Measurements from ENCODE around the gene TMEM220. TPM values are rescaled to one million over a fixed set of nuclear protein-coding genes. Genes with fewer than 3 reads are reported as not detected.
"Not testable (repeated sequence)": the region's sequence is repeated elsewhere in the genome, so short reads cannot be mapped to it uniquely, and the experiment has no call there.

TMEM220 gene
- total RNA-seq, 1 experiment from 2014 or later, result not detected

DNA sequence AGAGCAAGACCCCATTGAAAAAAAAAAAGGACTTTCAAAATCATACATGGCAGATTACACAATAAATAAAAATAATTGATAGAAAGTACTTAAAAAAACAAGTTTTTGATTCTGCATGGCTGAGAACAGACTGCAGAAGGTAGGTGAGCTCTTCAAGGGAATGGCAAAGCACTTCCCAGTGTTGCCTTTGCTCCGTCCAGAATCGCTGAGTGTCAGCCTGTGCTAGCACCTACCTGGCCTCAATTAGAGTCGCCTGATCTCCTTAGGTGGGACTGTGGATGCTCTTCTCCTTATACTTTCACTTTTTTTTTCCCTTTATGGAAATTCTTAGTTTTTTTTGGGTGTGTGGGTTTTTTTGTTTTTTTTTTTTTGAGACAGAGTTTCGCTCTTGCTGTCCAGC is 6.0 kb upstream of the TMEM220 start:
- H3K27ac ChIP-seq, result no peak overlapping the region
- H3K79me2 ChIP-seq (ENCODE audit: low read depth), result no peaks in the 10 kb centered on the region
- H3K9me2 ChIP-seq (ENCODE audit: insufficient read depth), result no peaks in the 10 kb centered on the region
- DNase-seq, result no peak
- H3K27me3 ChIP-seq (ENCODE audit: insufficient read depth, low read depth), result peaks cover 46% of the 10 kb centered on the region
- H4K20me1 ChIP-seq (ENCODE audit: insufficient read depth), result no peaks in the 10 kb centered on the region
- no peaks in the 10 kb centered on the region for H3K9me3 ChIP-seq (ENCODE audit: insufficient read depth, low read depth)
- no TSS peak for BruUV-seq (replicated peaks)
- ChIA-PET CTCF (no interaction called here), POLR2A (ENCODE audit: unreplicated experiment) (no interaction called here)
- no peak overlapping the region for H3K4me3 ChIP-seq
- H3K4me2 ChIP-seq, result no peak overlapping the region
- H3F3A ChIP-seq (ENCODE audit: insufficient read depth, low read depth), result no peaks in the 10 kb centered on the region
- no peak overlapping the region for H2AFZ ChIP-seq
- TF ChIP-seq, protein P1, sequence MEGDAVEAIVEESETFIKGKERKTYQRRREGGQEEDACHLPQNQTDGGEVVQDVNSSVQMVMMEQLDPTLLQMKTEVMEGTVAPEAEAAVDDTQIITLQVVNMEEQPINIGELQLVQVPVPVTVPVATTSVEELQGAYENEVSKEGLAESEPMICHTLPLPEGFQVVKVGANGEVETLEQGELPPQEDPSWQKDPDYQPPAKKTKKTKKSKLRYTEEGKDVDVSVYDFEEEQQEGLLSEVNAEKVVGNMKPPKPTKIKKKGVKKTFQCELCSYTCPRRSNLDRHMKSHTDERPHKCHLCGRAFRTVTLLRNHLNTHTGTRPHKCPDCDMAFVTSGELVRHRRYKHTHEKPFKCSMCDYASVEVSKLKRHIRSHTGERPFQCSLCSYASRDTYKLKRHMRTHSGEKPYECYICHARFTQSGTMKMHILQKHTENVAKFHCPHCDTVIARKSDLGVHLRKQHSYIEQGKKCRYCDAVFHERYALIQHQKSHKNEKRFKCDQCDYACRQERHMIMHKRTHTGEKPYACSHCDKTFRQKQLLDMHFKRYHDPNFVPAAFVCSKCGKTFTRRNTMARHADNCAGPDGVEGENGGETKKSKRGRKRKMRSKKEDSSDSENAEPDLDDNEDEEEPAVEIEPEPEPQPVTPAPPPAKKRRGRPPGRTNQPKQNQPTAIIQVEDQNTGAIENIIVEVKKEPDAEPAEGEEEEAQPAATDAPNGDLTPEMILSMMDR (conservative IDR thresholded peaks at IDR 0.05), result no peak
- no peak for TF ChIP-seq EZH2 (IDR thresholded peaks at IDR 0.05; ENCODE audit: low read depth)
- intact Hi-C loops (cut with micrococcal nuclease; ENCODE audit: unreplicated experiment), result loop anchor here (10.0 kb wide), 1 partner anchor 1249 kb away; no protein-coding TSS in a partner anchor
- no peaks in the 10 kb centered on the region for H3K4me1 ChIP-seq (replicated peaks; ENCODE audit: insufficient read depth)
- no peaks in the 10 kb centered on the region for H3K36me3 ChIP-seq (ENCODE audit: low read depth)

DNA sequence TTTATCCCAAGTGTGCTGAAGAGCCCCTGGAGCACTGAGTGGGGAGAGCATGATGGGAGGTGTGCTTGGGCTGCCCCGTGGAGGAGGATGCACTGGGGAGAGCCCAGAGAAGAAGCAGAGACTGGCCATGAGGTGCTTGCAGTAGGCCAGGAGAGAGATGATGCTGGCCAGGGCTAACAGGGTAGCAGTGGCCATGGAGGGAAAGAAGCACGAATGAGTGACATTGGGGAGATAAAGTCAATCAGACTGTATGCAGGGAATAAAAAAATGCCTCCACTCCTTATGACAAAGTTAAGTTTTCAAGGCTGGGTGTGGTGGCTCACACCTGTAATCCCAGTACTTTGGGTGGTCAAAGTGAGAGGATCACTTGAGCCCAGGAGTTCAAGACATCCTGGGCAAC is 5.4 kb upstream of the TMEM220 start:
- Histone ChIP-seq H3F3A (ENCODE audit: insufficient read depth, low read depth) (no peaks in the 10 kb centered on the region), H2AFZ (no peak overlapping the region), H3K27ac (no peak overlapping the region), H3K36me3 (ENCODE audit: low read depth) (no peaks in the 10 kb centered on the region), H4K20me1 (ENCODE audit: insufficient read depth) (no peaks in the 10 kb centered on the region), H3K79me2 (ENCODE audit: low read depth) (no peaks in the 10 kb centered on the region), H3K9me3 (ENCODE audit: insufficient read depth, low read depth) (no peaks in the 10 kb centered on the region), H3K4me3 (no peak overlapping the region), H3K4me2 (no peak overlapping the region), H3K27me3 (ENCODE audit: insufficient read depth, low read depth) (peaks cover 41% of the 10 kb centered on the region), H3K4me1 (replicated peaks; ENCODE audit: insufficient read depth) (no peaks in the 10 kb centered on the region), H3K9me2 (ENCODE audit: insufficient read depth) (no peaks in the 10 kb centered on the region)
- no TSS peak for BruUV-seq (replicated peaks)
- no peak for DNase-seq
- intact Hi-C loops (cut with micrococcal nuclease; ENCODE audit: unreplicated experiment), result loop anchor here (10.0 kb wide), 1 partner anchor 1250 kb away; no protein-coding TSS in a partner anchor
- ChIA-PET CTCF (no interaction called here), POLR2A (ENCODE audit: unreplicated experiment) (no interaction called here)
- TF ChIP-seq EZH2 (IDR thresholded peaks at IDR 0.05; ENCODE audit: low read depth), result no peak
- TF ChIP-seq, protein P1 (conservative IDR thresholded peaks at IDR 0.05), result no peak

DNA sequence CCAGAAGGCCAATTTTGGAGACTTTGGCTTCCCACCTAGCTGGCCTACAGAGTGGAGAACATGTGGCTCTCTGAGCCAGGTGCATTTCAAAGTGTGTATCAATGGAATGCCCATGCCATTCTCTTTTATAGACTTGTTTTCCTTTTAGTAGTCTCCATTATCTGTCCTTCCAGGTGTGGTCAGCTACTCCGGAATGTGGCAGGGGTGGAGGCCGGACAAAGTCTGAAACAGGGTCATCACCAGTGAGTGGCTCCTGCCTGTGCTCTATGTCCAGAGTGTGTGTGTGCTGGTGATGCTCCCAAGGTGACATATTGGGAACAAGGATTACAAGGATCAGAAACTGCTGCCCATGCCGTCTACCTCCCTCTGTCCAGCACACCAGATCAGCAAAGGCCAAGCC is 3.8 kb upstream of the TMEM220 start:
- H3K4me3 ChIP-seq, result no peak overlapping the region
- POLR2A ChIA-PET (ENCODE audit: unreplicated experiment), result no interaction called here
- no peaks in the 10 kb centered on the region for H3K9me3 ChIP-seq (ENCODE audit: insufficient read depth, low read depth)
- intact Hi-C loops (cut with micrococcal nuclease; ENCODE audit: unreplicated experiment), result loop anchor here (10.0 kb wide), 1 partner anchor 1251 kb away; no protein-coding TSS in a partner anchor
- peaks cover 32% of the 10 kb centered on the region for H3K27me3 ChIP-seq (ENCODE audit: insufficient read depth, low read depth)
- no peak overlapping the region for H2AFZ ChIP-seq
- no peaks in the 10 kb centered on the region for H4K20me1 ChIP-seq (ENCODE audit: insufficient read depth)
- H3K4me2 ChIP-seq, result no peak overlapping the region
- H3K9me2 ChIP-seq (ENCODE audit: insufficient read depth), result no peaks in the 10 kb centered on the region
- H3F3A ChIP-seq (ENCODE audit: insufficient read depth, low read depth), result no peaks in the 10 kb centered on the region
- CTCF ChIA-PET, result no interaction called here
- BruUV-seq (replicated peaks), result no TSS peak
- DNase-seq, result no peak
- no peaks in the 10 kb centered on the region for H3K36me3 ChIP-seq (ENCODE audit: low read depth)
- H3K79me2 ChIP-seq (ENCODE audit: low read depth), result no peaks in the 10 kb centered on the region
- TF ChIP-seq, protein P1 (conservative IDR thresholded peaks at IDR 0.05), result no peak
- no peak for TF ChIP-seq EZH2 (IDR thresholded peaks at IDR 0.05; ENCODE audit: low read depth)
- H3K27ac ChIP-seq, result no peak overlapping the region
- H3K4me1 ChIP-seq (replicated peaks; ENCODE audit: insufficient read depth), result no peaks in the 10 kb centered on the region

DNA sequence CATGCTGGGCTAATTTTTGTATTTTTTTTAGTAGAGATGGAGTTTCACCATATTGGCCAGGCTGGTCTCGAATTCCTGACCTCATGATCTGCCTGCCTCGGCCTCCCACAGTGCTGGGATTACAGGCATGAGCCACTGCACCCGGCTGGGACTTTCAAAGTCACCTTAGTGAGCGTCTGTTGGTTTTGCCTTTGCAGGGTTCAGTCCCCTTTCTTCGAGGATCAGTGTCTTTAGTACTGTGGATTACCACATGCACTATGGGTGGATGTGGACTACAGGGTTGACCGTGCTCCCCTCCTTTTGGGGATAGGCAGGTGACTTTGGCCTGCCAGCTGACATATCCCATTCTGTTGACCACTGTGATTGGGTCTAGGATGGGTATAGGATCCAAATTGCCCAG is 2.3 kb upstream of the TMEM220 start:
- H3K27ac ChIP-seq; POLR2A ChIA-PET (ENCODE audit: unreplicated experiment); H2AFZ ChIP-seq; H3K36me3 ChIP-seq (ENCODE audit: low read depth); H3K4me3 ChIP-seq; BruUV-seq (replicated peaks); H4K20me1 ChIP-seq (ENCODE audit: insufficient read depth); H3K9me3 ChIP-seq (ENCODE audit: insufficient read depth, low read depth); H3K4me2 ChIP-seq; H3K4me1 ChIP-seq (replicated peaks; ENCODE audit: insufficient read depth); H3K9me2 ChIP-seq (ENCODE audit: insufficient read depth); DNase-seq; H3K79me2 ChIP-seq (ENCODE audit: low read depth); H3F3A ChIP-seq (ENCODE audit: insufficient read depth, low read depth); CTCF ChIA-PET: not testable (repeated sequence)
- intact Hi-C loops (cut with micrococcal nuclease; ENCODE audit: unreplicated experiment), result loop anchor here (10.0 kb wide), 1 partner anchor 1253 kb away; no protein-coding TSS in a partner anchor
- H3K27me3 ChIP-seq (ENCODE audit: insufficient read depth, low read depth), result peaks cover 26% of the 10 kb centered on the region

Measured in PC-9 (cell line).